Lung microvascular endothelial cell (primary cell): ENCODE measurements around the gene IPO7. TPM values are rescaled to one million over a fixed set of nuclear protein-coding genes. Genes with fewer than 3 reads are reported as not detected.
"Not testable (repeated sequence)": the region's sequence is repeated elsewhere in the genome, so short reads cannot be mapped to it uniquely, and the experiment has no call there.

Experiments
- DNase-seq, 2 donors: peaks; one replicate each; pipeline versions ENCODE4 v3.0.0 to v3.0.0-alpha.2; 2010; ENCODE audit warnings: low read depth in 2 of 2
- total RNA-seq: library from RNA; depleted of rRNA; stranded (reverse); fragments of >200 nt; gene quantifications from 2 replicates; pipeline ENCODE4 v1.2.1, GENCODE V29; 2014

The IPO7 gene
- total RNA-seq: 84.8 and 90.5 TPM in 2 replicates

DNA sequence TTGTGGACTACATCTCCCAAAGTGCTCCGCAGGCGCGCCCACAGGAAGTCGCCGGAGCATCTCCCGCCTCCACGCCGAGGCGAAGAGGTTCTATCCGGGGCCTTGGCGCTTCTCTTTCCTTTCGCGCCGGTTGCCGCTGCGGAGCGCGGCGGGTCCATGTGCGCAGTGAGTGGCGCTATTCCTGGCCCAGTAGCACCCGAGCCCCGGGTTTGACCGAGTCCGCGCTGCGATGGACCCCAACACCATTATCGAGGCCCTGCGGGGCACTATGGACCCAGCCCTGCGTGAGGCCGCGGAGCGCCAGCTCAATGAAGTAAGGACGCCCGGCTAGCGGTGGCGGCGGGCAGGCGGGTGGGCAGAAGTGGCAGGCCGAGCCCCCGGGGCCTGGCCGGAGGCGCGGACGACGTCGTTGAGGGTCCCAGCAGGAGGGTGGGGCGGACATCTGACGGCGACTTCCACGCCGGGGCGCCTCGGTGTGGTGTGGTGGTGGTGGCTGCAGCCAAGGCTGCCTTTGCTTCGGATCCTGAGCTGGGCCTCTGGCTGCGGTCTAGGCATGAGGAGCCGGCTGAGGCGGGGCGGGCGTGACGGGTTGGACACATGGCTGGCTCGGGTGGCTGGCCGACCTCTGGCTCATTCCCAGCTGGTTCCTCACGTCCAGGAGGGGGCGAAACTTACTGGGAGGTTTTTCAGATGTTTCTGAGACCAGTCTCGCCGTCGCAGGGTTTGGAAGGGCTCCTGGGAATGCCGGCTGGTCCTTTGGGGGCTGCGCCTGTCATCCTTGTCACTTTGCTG lies at the start of gene IPO7:
IPO7 (plus strand) TSS at position 118 of the 792 bp plus-strand sequence; CDS start at position 230, 112 bp downstream.
- peak; percentile 92 for DNase-seq

DNA sequence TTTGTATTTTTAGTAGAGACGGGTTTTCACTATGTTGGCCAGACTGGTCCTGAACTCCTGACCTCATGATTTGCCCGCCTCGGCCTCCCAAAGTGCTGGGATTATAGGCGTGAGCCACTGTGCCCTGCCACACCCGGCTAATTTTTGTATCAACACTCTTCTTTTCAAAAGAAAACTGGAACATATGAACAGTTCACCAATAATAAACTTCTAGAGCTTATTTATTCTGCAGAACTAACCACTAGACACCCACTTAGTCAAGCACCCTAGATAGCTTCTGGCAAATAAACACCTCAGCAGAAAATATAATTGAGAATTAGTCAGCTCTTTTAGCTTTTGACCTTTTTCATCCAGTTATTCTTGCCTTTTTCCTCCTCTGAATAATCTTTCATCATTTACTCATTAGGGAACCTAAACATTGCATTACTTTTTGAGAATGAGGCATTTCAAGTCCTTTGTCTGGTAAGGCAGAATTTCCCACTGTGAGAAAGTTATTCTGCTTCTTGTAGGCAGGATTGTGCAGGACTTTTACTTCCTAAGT lies 42.7 kb upstream of the IPO7 start:
- no peak for DNase-seq

DNA sequence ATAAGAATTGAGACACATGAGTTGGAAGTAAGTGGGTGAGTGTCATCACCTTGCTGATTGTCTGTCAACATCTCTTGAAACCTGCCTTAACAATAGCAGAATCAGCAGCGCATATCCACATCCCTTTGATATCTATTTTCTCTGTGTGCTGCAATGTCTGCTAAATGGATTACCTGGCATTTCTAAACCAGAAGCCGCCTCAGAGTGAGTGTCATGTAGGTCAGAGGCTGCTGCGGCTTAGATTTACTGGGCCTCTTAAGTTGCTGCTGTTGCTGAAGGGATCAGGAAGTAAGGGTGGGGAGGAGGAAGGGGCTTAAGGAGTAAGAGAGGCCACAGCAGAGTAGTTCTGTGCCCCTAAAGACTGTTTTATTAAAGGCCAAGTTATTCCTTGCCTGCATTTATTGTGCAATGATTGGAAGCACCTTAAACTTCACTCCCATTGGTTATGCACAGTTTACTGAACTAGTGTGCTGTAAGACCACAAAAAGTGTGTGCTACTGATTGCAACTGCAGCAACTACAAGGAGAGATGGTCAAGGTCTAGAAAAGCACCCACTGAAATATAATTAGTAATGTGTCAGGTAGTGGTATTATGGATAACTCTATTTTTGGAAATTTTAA lies 40.3 kb upstream of the IPO7 start:
- DNase-seq: no peak

DNA sequence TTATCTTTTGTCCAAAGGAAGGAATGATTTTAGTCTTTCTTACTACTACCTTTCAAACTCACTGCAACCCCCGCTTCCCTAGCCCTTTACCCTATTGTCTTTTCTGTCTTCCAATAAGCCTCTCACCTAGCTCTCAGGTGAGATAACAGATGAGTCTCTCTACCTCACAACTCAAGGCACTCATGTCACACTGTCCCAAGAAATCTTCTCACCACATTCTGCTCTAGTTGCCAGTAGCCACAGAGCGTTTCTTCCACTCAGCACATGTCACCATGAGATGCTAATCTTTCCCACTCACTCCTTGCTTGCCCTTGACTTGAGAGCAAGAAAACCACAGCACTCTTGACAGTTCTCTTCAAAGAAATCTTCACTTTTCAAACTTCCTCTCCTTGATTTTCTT lies 37.4 kb upstream of the IPO7 start:
- DNase-seq: no peak

DNA sequence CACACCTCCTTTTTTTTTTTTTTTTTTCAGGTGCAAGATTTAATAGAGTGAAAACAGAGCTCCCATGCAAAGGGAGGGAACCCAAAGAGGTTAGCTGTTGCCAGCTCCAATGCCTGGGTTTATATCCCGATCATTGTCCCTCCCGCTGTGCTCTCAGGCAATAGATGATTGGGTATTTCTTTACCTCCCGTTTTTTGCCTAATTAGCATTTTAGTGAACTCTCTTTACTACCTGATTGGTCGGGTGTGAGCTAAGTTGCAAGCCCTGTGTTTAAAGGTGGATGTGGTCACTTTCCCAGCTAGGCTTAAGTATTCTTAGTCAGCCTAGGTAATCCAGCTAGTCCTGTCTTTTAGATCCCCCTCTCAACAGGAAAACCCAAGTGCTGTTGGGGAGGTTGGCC lies 36.7 kb upstream of the IPO7 start:
- not testable (repeated sequence) for DNase-seq

DNA sequence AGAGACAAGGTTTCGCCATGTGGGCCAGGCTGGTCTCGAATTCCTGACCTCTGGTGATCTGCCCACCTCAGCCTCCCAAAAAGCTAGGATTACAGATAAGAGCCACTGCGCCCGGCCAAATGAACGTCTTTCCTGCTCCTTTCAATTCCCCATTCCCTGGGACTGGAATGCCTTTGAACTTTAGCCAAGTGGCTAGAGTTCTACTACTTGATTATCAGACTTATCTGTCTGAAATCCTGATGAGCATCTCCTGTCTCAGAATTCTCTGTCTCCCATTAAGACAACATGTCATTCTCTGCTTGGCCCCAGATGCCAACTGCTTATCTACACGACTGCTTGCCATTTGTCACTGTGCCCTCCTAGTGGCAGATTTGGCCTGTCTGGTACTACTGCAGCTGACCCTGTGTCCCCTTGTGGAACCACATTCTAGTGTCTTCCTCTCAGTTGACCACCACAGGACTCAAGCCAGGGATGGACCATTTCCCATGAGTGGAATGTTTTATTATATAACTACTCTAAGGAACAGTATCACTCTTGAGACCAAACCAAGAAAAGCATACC lies 33.1 kb upstream of the IPO7 start:
- DNase-seq: no peak

DNA sequence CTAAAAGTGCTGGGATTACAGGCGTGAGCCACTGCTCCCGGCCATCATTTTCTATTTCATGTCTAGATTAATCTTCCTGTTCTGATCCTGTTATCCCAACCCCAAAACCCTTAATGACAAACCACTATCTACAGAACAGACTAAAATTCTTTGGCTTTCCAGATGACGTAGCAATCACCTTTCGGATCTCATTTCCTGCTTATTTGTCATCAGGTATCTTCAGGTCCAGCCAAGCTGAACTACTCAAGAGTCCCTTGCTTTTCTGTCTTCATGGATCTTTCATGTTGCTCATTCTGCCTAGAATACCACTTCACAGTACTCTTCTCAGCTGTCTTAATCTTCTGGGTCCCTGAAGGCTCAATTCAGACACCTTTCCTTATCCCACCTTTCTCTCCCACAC lies 27.4 kb upstream of the IPO7 start:
- DNase-seq: no peak

DNA sequence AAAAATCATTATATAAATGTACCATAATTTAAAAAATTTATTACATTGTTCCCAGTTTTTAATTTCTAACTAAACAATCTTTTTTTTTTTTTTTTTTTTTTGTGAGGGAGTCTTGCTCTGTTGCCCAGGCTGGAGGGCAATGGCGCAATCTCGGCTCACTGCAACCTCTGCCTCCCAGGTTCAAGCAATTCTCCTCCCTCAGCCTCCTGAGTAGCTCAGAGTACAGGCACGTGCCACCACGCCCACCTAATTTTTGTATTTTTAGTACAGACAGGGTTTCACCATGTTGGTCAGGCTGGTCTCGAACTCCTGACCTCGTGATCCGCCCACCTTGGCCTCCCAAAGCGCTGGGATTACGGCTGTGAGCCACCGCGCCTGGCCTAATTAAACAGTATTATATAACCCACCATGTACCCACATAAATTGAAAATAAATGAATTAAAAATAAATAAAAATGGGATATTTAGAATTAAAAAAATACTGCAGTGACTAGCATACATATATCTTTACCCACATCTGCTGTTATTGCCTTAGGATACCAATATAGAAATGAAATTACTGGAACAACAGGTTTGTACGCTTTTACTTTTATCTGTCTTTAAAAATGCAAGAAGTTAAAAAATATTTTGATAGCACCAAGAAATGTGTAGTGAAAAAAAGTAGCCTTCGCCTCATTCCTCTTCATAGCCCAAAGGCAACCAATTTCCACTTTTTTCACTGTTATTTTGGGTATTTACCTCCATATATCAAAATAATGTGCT lies 23.4 kb upstream of the IPO7 start:
- not testable (repeated sequence) for DNase-seq

DNA sequence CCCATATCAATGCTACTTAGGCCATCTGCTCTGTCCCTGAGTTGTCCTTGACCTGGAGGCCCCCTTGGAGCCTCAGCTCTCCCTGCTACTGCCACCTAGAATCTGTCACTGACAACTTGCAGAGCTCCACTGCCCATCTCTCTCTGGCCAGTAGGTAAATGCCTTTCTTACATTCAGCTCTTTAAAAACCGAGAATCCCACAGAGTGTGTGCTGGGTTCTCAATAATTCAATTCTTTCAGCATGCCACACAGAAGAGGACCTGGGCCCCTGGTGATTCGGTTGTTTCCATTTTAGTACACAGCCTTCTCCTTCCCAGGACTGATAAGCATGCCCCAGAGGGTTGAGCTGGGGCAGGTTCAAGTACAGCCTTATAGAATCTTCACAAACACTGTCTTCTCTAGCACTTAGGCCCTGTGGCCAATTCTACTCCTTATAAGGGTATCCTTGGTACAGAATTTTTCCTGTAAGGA lies 22.0 kb upstream of the IPO7 start:
- no peak for DNase-seq

DNA sequence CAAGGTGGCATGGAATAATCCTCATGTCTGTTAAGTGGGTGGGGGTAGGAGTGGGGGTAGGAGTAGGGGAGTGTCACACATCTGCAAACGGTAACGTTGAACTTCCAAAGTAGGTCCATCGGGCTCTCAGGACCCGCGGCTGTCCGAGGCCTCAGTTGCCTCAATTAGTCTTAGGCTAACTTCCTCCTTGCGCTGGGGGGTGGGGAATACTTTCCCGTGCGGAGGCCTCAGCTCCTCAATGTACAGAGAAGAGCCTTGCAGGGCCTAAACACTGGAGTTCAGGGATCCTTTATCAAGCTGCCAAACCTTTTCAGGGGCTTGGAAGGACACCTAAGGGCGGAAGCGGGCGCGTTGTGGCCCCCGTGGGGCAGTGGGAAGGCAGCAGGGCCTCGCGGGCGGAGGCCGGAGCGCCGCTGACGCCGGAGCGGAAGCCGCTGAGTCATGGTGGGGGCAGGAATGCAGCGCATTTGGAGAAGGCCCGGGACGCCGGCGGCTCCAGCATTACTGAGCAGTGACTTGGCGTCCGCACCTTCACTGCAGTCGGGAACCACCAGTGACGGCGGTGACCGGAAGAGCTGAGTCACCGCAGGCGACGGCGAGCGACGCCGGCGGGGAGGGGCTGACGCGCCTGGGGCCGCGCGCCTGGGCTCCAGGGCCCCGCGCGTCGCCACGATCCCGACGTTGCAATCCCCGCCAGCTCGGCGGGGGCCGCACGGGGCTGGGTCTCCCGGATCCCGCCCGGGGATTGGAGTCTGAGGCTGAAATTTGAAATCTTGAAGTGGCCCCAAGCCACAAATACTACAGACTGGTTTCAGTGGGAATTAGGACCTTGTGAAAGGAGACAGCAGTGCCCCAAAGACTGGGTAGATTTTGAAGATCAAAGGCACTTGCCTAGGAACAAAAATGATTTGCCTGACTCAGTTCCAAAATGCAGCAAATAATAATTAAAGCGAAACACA lies 20.2 kb upstream of the IPO7 start:
- DNase-seq: peak; percentile 99

DNA sequence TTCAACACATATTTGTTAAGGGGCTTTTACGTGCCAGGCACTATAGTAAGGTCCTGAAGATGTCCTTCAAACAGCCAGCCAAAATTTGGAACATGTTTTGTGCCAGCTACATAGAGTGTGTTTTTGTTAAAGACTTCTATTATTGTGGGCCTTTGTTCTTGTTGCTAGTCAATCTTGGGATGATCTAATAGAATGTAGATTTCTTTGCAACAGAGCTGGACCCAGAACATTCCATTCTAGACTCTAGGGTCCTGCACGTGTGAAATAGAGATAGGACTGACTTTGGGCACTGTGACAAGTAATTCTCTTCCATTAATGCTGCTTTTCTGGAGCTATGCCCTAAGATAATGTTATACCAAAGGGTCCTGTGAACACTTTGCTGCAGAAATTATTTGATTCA lies 16.9 kb upstream of the IPO7 start:
- no peak for DNase-seq

DNA sequence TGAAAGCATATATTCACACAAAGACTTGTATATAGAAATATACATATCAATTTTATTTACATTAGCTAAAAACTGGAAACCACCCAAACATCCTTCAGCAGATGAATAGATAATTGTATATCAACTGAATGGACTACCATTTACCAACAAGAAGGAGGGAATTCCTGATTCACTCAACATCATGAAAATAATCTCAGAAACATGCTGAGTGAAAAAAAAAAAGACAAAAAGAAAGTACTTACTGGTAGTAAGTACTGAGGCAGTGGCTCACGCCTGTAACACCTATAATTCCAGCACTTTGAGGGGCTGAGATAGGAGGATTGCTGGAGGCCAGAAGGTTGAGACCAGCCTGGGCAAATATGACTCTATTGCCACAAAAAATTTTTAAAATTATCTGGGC lies 7.4 kb upstream of the IPO7 start:
- DNase-seq: no peak

DNA sequence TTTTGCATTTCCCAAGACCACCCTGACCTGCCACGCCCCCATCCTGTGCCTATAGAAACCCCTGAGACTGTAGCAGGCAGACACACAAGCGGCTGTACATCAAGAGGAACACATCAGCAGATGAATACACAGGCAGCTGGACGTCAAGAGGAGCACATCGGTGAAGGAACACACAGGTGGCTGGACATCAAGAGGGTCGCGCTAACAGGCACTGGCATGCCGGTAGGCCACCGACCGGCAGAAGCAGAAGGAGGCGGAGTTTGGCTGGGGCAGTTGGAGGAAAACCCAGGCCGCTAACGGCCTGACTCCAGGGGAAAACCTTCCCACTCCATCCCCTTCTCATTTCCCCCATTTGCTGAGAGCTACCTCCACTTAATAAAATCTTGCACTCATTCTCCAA lies 5.4 kb upstream of the IPO7 start:
- no peak for DNase-seq

DNA sequence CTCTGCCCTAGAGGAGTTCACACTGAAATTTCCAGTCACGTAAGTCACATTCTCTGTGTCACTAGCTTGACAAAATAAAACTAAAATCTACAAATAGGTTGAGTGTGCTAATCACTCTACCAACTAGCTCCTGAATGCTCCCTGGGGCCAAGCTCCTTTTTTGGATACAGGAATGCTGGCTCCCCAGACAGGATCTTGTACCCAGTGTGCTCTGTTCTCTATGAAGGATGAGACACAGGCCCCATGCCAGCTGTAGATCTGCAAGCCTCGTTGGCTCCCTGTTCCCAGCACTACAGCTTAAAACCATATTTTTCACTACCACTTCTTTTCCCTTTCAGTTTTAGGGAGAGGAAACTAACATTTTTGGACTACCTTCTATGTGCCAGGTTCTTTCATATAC lies 3.7 kb upstream of the IPO7 start:
- no peak for DNase-seq

DNA sequence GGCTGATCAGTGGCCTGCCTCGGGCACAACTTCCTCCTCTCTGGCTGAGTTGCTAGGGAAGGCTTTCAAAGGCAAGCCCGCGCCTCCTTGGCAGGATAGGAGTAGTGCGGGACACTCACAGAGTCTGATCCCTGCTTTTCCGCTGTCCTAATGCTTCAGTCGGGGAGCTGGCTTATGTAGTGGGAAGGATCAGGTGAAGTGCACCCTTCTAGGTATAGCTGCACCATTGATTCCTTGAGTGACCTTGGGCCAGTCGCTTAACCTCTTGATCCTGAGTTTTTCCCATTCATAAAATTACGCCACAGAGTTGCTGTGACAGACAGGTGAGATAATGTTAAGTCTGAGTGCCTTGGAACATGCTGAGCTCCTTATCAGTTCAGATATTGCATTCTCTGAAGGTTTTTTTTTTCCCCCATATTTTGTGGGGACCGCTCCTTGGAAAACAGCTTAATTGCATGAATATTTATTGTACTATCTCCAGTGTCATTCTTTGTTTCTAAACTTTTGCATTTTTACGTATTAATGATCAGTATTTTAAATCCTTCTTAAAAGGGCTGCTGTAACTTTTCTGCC lies 961 bp downstream of the IPO7 start:
- DNase-seq: no peak

DNA sequence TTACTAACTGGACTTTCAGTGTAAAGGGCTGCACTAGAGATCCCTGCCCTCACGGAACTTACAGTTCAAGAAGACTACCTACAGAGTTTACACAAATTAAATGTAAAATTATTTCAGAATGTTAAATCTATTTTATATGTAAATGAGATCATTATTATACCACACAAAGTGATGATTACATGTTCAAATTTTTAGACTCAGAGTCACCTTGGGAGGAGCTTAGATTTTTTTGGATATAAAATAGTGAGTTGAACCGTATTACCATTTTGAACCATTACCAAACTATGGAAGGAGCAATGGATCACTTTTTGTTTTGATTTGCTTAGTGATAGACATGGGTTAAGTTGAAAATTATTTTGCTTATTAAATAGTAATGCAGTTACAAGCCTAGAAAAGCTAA lies 1.6 kb downstream of the IPO7 start:
- no peak for DNase-seq

DNA sequence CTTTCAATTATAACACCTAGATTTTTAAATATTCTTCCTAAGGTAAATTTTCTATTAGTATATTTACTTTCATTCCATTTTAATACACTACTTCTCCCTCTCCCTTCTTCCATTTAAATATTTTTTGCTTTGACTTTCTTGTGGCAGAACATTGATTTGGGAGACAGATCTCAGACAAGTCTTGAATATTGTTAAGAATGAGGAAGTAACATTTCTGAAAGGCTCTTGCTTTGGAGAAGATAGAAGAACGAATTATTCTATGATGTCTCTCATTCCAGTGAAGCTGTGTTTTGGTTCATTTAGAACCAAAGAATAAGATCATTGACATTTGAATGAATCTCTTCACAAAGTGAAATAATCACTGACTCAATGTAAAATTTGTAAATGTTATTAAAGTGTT lies 2.4 kb downstream of the IPO7 start:
- DNase-seq: no peak

DNA sequence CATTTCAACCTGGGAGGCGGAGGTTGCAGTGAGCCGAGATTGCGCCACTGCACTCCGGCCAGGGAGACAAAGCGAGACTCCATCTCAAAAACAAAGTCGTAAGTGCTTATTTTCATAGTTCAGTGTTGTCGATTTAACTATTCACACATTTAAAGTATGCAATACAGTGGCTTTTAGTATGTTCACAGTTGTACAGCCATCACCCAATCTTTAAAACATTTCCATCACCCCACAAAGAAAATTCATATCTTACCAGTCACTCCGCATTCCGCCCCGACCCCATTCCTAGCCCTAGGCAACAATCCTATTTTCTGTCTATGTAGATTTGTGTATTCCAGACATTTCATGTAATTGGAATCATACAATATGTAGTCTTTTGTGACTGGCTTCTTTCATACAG lies 11.9 kb downstream of the IPO7 start:
- no peak for DNase-seq

DNA sequence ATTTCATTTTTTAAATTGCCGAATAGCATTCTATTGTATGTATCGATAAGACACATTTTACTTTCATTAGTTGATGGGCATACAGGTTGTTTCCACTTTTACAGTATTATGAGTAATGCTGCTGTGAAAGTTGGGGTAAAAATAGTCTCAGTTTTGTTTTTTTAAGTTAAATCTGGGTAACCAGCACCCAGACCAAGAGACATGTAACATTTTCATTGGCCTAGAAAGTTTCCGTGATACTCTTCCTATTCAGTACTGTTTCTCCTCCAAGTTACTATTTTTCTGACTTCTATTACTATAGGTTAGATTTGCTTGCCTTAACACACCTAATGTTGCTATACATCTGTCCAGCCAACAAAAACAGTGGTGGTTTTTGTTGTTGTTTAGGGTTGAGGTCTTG lies 12.3 kb downstream of the IPO7 start:
- DNase-seq: peak in 1 of 2 donors; percentile 19
